LNCaP clone FGC (cell line): Measurements from ENCODE around the gene TTC31.
A peak's percentile ranks its signal among the peaks of the same experiment; 100 is the strongest.
"Not testable (repeated sequence)": the region's sequence is repeated elsewhere in the genome, so short reads cannot be mapped to it uniquely, and the experiment has no call there.

Experiments used
- DNase-seq: peaks from one replicate; pipeline ENCODE4 v3.0.0-alpha.2; 2011; ENCODE audit warnings: low read depth
- H3K4me3 ChIP-seq: 2 replicates; pipeline ENCODE4 v1.5.1; 2011; ENCODE audit warnings: mild to moderate bottlenecking, low read depth, low read length, control low read depth
- CTCF ChIP-seq: IDR thresholded peaks from 2 replicates; pipeline ENCODE4 v1.5.1; 2012; ENCODE audit warnings: mild to moderate bottlenecking; ENCODE audit not compliant: control insufficient read depth, insufficient read depth; ENCODE audit errors: extremely low read depth

Gene TTC31

GRCh38 chr2:74458938-74459363, 23.9 kb upstream of the TTC31 start:
- no peak for TF ChIP-seq CTCF
- no peak for DNase-seq
- H3K4me3 ChIP-seq, result peak overlapping the region; percentile 88

- H3K4me3 ChIP-seq, result peak overlapping the region; percentile 88
- DNase-seq, result not testable (repeated sequence)
Measured at GRCh38 chr2:74459503-74460118, 23.3 kb upstream of the TTC31 start.

- not testable (repeated sequence) for H3K4me3 ChIP-seq, DNase-seq
Measured at GRCh38 chr2:74460187-74460586, 22.7 kb upstream of the TTC31 start.

GRCh38 chr2:74461187-74462053, 21.5 kb upstream of the TTC31 start:
- H3K4me3 ChIP-seq, result no peak overlapping the region
- TF ChIP-seq CTCF, result no peak
- no peak for DNase-seq

- TF ChIP-seq CTCF, result no peak
- DNase-seq, result no peak
- no peak overlapping the region for H3K4me3 ChIP-seq
Measured at GRCh38 chr2:74462054-74462785, 20.7 kb upstream of the TTC31 start.

GRCh38 chr2:74462786-74463105, 20.1 kb upstream of the TTC31 start:
- no peak for TF ChIP-seq CTCF
- DNase-seq, result no peak
- no peak overlapping the region for H3K4me3 ChIP-seq

GRCh38 chr2:74464406-74464805, 18.5 kb upstream of the TTC31 start:
- no peak for TF ChIP-seq CTCF
- H3K4me3 ChIP-seq, result peak overlapping the region; percentile 75
- DNase-seq, result no peak

- not testable (repeated sequence) for H3K4me3 ChIP-seq
Measured at GRCh38 chr2:74470742-74471141, 12.1 kb upstream of the TTC31 start.

More at GRCh38 chr2:74470742-74471141, 12.1 kb upstream of the TTC31 start:
- not testable (repeated sequence) for DNase-seq
